ELR (cell line): ENCODE data around the gene RPAP3.

Source experiments
- DNase-seq: peaks from one replicate; pipeline ENCODE4 v3.0.0-alpha.2; 2015; ENCODE audit warnings: low read depth

Gene RPAP3

GRCh38 chr12:47743311-47743860, 37.6 kb upstream of the RPAP3 start:
- no peak for DNase-seq

- peak; percentile 58 for DNase-seq
Measured at GRCh38 chr12:47742253-47742825, 36.5 kb upstream of the RPAP3 start.

GRCh38 chr12:47741340-47741703, 35.5 kb upstream of the RPAP3 start:
- no peak for DNase-seq

- no peak for DNase-seq
Measured at GRCh38 chr12:47740606-47741339, 34.9 kb upstream of the RPAP3 start.

GRCh38 chr12:47739979-47740378, 34.1 kb upstream of the RPAP3 start:
- no peak for DNase-seq

GRCh38 chr12:47739297-47739696, 33.5 kb upstream of the RPAP3 start:
- DNase-seq: no peak

- DNase-seq: no peak
Measured at GRCh38 chr12:47737936-47738594, 32.2 kb upstream of the RPAP3 start.

- DNase-seq: no peak
Measured at GRCh38 chr12:47736877-47737676, 31.2 kb upstream of the RPAP3 start.

GRCh38 chr12:47736216-47736615, 30.4 kb upstream of the RPAP3 start:
- DNase-seq: no peak

GRCh38 chr12:47735649-47736048, 29.8 kb upstream of the RPAP3 start:
- DNase-seq: no peak

GRCh38 chr12:47734725-47735480, 29.1 kb upstream of the RPAP3 start:
- no peak for DNase-seq

- no peak for DNase-seq
Measured at GRCh38 chr12:47733142-47733541, 27.3 kb upstream of the RPAP3 start.

- DNase-seq: no peak
Measured at GRCh38 chr12:47732504-47732903, 26.7 kb upstream of the RPAP3 start.

- no peak for DNase-seq
Measured at GRCh38 chr12:47731723-47732122, 25.9 kb upstream of the RPAP3 start.

GRCh38 chr12:47730341-47730744, 24.5 kb upstream of the RPAP3 start:
- DNase-seq: peak; percentile 69

- peak; percentile 89 for DNase-seq
Measured at GRCh38 chr12:47729233-47729632, 23.4 kb upstream of the RPAP3 start.

GRCh38 chr12:47725893-47726292, 20.1 kb upstream of the RPAP3 start:
- DNase-seq: peak; percentile 90

GRCh38 chr12:47725091-47725772, 19.4 kb upstream of the RPAP3 start, which contains the start of gene ENDOU:
Gene ENDOU, minus strand, starts transcription at chr12:47725490. Its CDS starts 77 bp downstream, at chr12:47725413.
- DNase-seq: no peak

- DNase-seq: no peak
Measured at GRCh38 chr12:47722941-47723631, 17.3 kb upstream of the RPAP3 start.

- no peak for DNase-seq
Measured at GRCh38 chr12:47722136-47722834, 16.5 kb upstream of the RPAP3 start.
